AG09309 (cell line): Measurements from ENCODE around the gene VSTM4.

Experiments
- DNase-seq: peaks from one replicate; pipeline ENCODE4 v3.0.0-alpha.2; 2010; ENCODE audit warnings: low read depth
- H3K4me3 ChIP-seq: 2 replicates; pipeline ENCODE4 v1.5.1; 2011; ENCODE audit warnings: mild to moderate bottlenecking, low read depth, low read length, moderate library complexity; ENCODE audit not compliant: control insufficient read depth
- TF ChIP-seq, protein P1 (sequence below): IDR thresholded peaks from 2 replicates; pipeline ENCODE4 v1.5.1; 2011; ENCODE audit warnings: mild to moderate bottlenecking, low read depth, low read length, inconsistent platforms; ENCODE audit not compliant: insufficient read depth, control insufficient read depth; ENCODE audit errors: missing control alignments

VSTM4 gene

DNA sequence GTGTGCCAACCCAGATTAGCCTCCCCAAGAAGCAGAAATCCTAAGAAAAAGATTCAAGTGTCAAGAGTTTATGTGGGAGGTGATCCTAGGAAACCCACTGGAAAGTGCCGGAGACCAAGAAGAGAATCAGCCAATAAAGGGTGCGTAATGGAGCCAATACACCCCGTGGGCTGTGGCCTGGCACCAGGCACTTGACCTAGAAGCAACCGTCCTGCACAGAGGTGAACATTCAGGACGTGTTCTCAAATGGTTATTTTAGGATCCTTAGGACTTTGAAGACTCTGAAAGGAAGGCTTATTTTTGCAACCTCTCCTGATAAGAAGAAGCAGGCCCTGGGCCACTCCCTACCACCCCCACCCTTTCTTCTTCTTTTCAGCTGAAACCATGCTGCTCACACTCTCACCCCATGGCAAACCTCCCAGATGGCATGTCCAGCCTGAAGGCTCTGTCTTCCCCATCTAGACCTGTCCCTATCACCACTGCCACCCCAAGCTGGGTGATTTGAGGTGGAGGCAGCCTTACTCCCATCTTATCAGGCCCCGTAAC lies 46.6 kb downstream of the VSTM4 start:
- DNase-seq: no peak
- TF ChIP-seq, protein P1, sequence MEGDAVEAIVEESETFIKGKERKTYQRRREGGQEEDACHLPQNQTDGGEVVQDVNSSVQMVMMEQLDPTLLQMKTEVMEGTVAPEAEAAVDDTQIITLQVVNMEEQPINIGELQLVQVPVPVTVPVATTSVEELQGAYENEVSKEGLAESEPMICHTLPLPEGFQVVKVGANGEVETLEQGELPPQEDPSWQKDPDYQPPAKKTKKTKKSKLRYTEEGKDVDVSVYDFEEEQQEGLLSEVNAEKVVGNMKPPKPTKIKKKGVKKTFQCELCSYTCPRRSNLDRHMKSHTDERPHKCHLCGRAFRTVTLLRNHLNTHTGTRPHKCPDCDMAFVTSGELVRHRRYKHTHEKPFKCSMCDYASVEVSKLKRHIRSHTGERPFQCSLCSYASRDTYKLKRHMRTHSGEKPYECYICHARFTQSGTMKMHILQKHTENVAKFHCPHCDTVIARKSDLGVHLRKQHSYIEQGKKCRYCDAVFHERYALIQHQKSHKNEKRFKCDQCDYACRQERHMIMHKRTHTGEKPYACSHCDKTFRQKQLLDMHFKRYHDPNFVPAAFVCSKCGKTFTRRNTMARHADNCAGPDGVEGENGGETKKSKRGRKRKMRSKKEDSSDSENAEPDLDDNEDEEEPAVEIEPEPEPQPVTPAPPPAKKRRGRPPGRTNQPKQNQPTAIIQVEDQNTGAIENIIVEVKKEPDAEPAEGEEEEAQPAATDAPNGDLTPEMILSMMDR: no peak
- no peak overlapping the region for H3K4me3 ChIP-seq

DNA sequence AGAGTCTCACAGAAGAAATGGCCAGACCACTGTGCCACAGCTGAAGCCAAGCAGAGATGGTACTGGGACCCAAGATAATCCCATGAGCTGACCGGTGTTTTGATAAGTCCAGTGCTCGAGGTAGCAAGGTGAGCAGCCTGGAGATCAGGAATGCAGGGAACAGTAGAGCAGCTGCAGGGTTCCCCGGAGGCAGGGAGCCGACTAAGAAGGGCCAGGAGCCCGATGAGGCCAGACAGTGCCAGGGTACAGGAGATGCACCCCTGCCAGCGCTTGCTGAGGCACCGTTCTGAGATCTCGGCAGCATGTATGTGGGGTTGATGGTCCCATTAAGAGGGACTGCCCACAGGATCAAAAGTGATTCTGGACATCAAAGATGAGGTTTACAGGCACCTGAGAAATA lies 47.1 kb downstream of the VSTM4 start:
- H3K4me3 ChIP-seq: no peak overlapping the region
- DNase-seq: no peak
- TF ChIP-seq, protein P1: no peak

DNA sequence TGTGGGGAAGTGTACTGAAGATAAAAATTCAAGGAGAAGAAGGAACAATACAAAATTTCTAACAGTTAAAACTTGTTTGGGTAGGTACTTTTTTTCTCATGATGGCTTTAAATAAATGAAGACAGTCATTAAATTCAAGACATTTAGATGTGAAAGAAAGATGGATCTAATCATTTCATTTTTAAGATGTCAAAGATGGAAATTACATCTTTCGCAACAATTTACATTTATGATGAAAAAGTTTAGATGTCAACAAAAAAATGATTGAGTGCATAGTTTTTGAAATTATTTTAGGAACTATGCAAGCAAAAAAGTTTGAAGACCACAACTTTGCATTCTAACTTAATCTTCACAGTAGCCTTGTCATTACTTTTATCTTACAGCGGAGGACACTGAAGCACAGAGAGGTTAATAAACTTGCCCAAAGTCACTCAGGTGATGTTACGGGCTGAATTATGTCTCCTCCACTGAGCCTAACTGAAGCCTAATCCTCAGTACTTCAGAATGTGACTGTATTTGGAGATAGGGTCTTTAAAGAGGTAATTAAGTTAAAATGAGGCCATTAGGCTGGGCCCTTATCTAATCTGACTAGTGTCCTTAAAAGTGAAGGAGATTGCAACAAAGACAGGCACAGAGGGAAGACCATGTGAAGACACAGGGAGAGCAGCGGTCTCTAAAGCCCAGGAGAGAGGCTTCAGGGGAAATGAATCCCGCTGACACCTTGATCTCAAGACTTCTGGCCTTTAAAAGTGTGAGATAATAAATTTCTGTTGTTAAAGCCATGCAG lies 48.2 kb downstream of the VSTM4 start:
- DNase-seq: no peak
- TF ChIP-seq, protein P1: no peak
- H3K4me3 ChIP-seq: no peak overlapping the region

DNA sequence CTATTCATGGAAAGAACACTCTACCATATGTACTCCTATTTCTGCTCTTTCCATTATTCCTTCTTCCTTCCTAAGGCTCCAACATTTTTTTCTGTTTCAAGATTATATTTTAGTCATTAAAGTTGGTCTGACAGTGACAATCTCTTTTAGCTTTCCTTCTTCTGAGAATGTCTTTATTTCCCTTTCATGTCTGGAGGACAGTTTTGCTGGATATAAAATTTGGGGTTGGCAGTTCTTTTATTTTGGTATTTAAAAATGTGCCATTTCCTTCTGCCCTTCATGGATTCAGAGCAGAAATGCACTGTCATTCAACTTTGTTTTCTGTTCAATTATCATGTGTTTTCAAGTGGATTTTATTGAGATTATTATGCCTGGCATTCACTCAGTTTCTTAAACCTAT lies 53.1 kb downstream of the VSTM4 start:
- DNase-seq: no peak
- TF ChIP-seq, protein P1: no peak
- no peak overlapping the region for H3K4me3 ChIP-seq

DNA sequence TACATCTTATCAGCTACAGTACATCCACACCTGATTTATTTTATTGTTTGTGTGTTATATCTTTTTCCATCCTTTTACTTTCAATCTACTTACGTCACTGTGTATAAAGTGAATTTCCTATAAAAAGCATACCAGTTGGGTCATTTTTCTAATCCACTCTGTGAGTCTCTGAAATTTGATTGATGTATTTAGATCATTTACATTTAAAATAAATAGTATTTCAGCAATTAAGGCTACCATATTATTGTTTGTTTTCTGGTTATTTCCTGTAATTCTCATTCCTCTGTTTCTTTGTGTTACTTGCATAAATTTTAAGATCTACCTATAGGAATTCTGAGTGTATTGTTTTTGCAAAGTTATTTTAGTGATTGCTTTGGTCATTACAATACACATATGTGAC lies 53.7 kb downstream of the VSTM4 start:
- H3K4me3 ChIP-seq: no peak overlapping the region
- DNase-seq: no peak
- TF ChIP-seq, protein P1: no peak

DNA sequence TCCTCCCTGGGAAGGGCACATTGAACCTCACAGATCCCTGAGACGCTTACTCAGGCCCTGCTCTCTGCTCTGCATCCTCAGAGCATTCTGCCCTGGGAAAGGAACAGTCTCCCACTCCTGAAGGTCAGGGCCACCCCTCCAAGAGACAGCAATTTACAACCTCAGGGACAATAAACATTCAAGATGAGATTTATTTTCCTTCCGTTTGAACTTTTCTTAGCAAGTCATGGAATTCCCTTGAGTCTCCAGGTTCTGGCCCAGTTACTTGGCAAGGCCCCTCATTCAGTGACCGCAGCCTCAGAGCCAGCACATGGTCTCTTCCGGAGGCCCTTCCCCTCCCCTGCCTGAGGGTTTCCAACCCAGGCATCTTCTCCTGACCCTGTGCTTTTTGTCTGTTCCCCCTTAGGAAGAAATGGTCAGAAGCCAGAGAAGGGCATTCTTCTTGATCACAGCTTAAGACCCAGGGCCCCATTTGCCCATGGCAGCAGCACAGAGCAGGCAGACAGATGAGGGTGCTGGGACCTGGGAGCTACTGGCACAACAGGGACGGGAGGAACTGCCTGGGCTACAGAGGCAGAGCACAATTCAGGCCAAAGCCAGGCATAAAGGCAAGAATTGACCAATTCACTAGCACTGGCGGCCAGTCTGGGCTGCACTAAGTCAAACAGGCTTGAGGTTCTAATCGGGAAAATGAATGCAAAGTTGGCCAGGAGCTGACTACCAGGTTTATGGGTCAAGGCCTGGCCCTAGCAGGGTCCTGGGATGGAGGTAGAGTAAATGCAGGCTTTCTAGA lies 56.7 kb downstream of the VSTM4 start:
- no peak for DNase-seq
- TF ChIP-seq, protein P1: no peak
- H3K4me3 ChIP-seq: no peak overlapping the region
